Astrocyte of the spinal cord (primary cell): ENCODE measurements around the gene EMILIN1.

Experiments
- DNase-seq: peaks from one replicate; pipeline ENCODE4 v3.0.0; 2011; ENCODE audit warnings: low read depth, low spot score
- H3K4me3 ChIP-seq: 2 replicates; pipeline ENCODE4 v1.5.1; 2011; ENCODE audit warnings: low read depth, mild to moderate bottlenecking, low read length, moderate library complexity
- CTCF ChIP-seq: IDR thresholded peaks from 2 replicates; pipeline ENCODE4 v1.5.1; 2012; ENCODE audit warnings: low read depth, mild to moderate bottlenecking, low read length, inconsistent platforms
- in situ Hi-C: cut with HindIII; loops from 2 replicates; pipeline ENCODE4 v1.10.0; 2017; ENCODE audit warnings: low sequenced_read_pairs

EMILIN1 gene

GRCh38 chr2:27095745-27096651 lies 17.6 kb downstream of the EMILIN1 start:
- in situ Hi-C loops = no loop called here
- peak; percentile 44 for DNase-seq
- H3K4me3 ChIP-seq = peak overlapping the region; percentile 16

GRCh38 chr2:27096748-27097297 lies 18.4 kb downstream of the EMILIN1 start:
- DNase-seq = no peak
- in situ Hi-C loops = no loop called here
- no peak for TF ChIP-seq CTCF
- H3K4me3 ChIP-seq = no peak overlapping the region

More at GRCh38 chr2:27095745-27096651, 17.6 kb downstream of the EMILIN1 start:
- no peak for TF ChIP-seq CTCF

- TF ChIP-seq CTCF = no peak
- no peak overlapping the region for H3K4me3 ChIP-seq
- in situ Hi-C loops = no loop called here
- DNase-seq = no peak
Measured at GRCh38 chr2:27097341-27097740, 18.9 kb downstream of the EMILIN1 start.

GRCh38 chr2:27099334-27099955 lies 21.0 kb downstream of the EMILIN1 start:
- in situ Hi-C loops = no loop called here
- H3K4me3 ChIP-seq = no peak overlapping the region
- TF ChIP-seq CTCF = no peak
- DNase-seq = no peak

- in situ Hi-C loops = loop anchor here (25.0 kb wide), 1 partner anchor 162 kb away; the partner anchor contains the start of gene SLC30A3
- no peak for DNase-seq
- H3K4me3 ChIP-seq = no peak overlapping the region
- TF ChIP-seq CTCF = no peak
Measured at GRCh38 chr2:27100036-27100435, 21.6 kb downstream of the EMILIN1 start.

GRCh38 chr2:27102329-27102728 lies 23.9 kb downstream of the EMILIN1 start:
- TF ChIP-seq CTCF = no peak
- no peak overlapping the region for H3K4me3 ChIP-seq
- in situ Hi-C loops = loop anchor here (25.0 kb wide), 1 partner anchor 160 kb away; the partner anchor contains the start of gene SLC30A3
- DNase-seq = no peak
